AG04450 (cell line): ENCODE measurements around the gene GLTP. TPM values are rescaled to one million over a fixed set of nuclear protein-coding genes. Genes with fewer than 3 reads are reported as not detected.

Source experiments
- CTCF ChIA-PET: fragments of 300-600, 350-600 bp; formaldehyde crosslinking; extraction: SDS; loops from one replicate; lab custom pipeline; 2022; ENCODE audit warnings: antibody characterized with exemption, inconsistent platforms; lab: Charles Lee
- POLR2A ChIA-PET: fragments of 350-600 bp; formaldehyde crosslinking; extraction: SDS; loops from one replicate; lab custom pipeline; 2021; ENCODE audit warnings: antibody characterized with exemption, inconsistent platforms; lab: Yijun Ruan, JAX
- DNase-seq: peaks from one replicate; pipeline ENCODE4 v3.0.0-alpha.2; 2011; ENCODE audit warnings: low read depth, low spot score
- H3K27ac ChIP-seq: one replicate; pipeline ENCODE4 v1.5.1; 2012; ENCODE audit warnings: low read depth, low read length, control low read depth
- H3K27me3 ChIP-seq: one replicate; pipeline ENCODE4 v1.6.0; 2012; ENCODE audit warnings: low read length; ENCODE audit not compliant: control insufficient read depth, insufficient read depth
- H3K4me3 ChIP-seq: 2 replicates; pipeline ENCODE4 v1.5.1; 2011; ENCODE audit warnings: mild to moderate bottlenecking, low read depth, low read length, control low read depth
- H3K9me3 ChIP-seq: 2 replicates; pipeline ENCODE4 v1.5.1; 2012; ENCODE audit warnings: low read length; ENCODE audit not compliant: control insufficient read depth, insufficient read depth
- polyA plus RNA-seq: library from polyadenylated mRNA; depleted of rRNA; stranded (reverse); fragments of >200 nt; gene quantifications from 2 replicates; pipeline ENCODE4 v1.2.3, GENCODE V29; 2011
- TF ChIP-seq, protein P1 (sequence below): IDR thresholded peaks from 2 replicates; pipeline ENCODE4 v1.5.1; 2011; ENCODE audit warnings: low read depth, low read length, control low read depth, inconsistent platforms

Gene GLTP
- polyA plus RNA-seq, 1 experiment, result 30.3 TPM

GRCh38 chr12:109877504-109878246, 2.7 kb downstream of the GLTP start:
- H3K27ac ChIP-seq, result no peak overlapping the region
- no peak overlapping the region for H3K4me3 ChIP-seq
- peaks cover 3% of the 10 kb centered on the region; the same call in 1 of the 2 replicates for H3K9me3 ChIP-seq
- POLR2A ChIA-PET, result no interaction called here
- TF ChIP-seq, protein P1, sequence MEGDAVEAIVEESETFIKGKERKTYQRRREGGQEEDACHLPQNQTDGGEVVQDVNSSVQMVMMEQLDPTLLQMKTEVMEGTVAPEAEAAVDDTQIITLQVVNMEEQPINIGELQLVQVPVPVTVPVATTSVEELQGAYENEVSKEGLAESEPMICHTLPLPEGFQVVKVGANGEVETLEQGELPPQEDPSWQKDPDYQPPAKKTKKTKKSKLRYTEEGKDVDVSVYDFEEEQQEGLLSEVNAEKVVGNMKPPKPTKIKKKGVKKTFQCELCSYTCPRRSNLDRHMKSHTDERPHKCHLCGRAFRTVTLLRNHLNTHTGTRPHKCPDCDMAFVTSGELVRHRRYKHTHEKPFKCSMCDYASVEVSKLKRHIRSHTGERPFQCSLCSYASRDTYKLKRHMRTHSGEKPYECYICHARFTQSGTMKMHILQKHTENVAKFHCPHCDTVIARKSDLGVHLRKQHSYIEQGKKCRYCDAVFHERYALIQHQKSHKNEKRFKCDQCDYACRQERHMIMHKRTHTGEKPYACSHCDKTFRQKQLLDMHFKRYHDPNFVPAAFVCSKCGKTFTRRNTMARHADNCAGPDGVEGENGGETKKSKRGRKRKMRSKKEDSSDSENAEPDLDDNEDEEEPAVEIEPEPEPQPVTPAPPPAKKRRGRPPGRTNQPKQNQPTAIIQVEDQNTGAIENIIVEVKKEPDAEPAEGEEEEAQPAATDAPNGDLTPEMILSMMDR, result no peak
- no peaks in the 10 kb centered on the region for H3K27me3 ChIP-seq
- no peak for DNase-seq
- CTCF ChIA-PET, result interaction anchor here (0.9 to 1.3 kb wide), 2 partner anchors 24 to 72 kb away, joined by 3 to 6 read pairs; no protein-coding TSS in a partner anchor

DNA sequence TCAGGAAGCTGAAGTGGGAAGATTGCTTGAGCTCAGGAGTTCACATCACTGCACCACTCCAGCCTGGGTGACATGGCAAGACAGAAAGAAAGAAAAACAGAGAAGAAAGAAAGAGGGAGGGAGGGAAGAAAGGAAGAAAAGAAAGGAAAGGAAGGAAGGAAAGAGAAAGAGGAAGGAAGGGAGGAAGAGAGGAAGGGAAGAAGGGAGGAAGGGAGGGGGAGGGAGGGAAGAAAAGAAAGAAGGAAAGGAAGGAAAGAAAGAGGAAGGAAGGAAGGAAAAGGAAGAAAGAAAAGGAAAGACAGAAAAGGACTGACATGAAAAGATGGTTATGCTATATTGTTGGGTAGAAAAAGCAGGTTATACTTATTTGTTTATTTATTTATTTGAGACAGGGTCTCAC, 3.9 kb downstream of the GLTP start:
- H3K27me3 ChIP-seq, result no peaks in the 10 kb centered on the region
- no peak overlapping the region for H3K27ac ChIP-seq
- no peak for DNase-seq
- CTCF ChIA-PET, result interaction anchor here (0.8 to 2.1 kb wide), 2 partner anchors 23 to 31 kb away, joined by 3 to 11 read pairs; no protein-coding TSS in a partner anchor
- TF ChIP-seq, protein P1, result no peak
- H3K9me3 ChIP-seq, result peaks cover 3% of the 10 kb centered on the region; the same call in 1 of the 2 replicates
- POLR2A ChIA-PET, result no interaction called here
- no peak overlapping the region for H3K4me3 ChIP-seq

- H3K27me3 ChIP-seq, result no peaks in the 10 kb centered on the region
Measured at GRCh38 chr12:109875572-109876131, 4.7 kb downstream of the GLTP start.

GRCh38 chr12:109873653-109874052, 6.7 kb downstream of the GLTP start:
- Histone ChIP-seq H3K4me3 (no peak overlapping the region), H3K27me3 (no peaks in the 10 kb centered on the region), H3K9me3 (no peaks in the 10 kb centered on the region), H3K27ac (no peak overlapping the region)
- ChIA-PET POLR2A (no interaction called here), CTCF (interaction anchor here (0.6 to 3.6 kb wide), 5 partner anchors 8 to 1654 kb away, joined by 3 to 19 read pairs (median 4); no protein-coding TSS in a partner anchor)
- no peak for DNase-seq
- TF ChIP-seq, protein P1, result no peak

More at GRCh38 chr12:109875572-109876131, 4.7 kb downstream of the GLTP start:
- CTCF ChIA-PET, result interaction anchor here (0.8 to 2.1 kb wide), 2 partner anchors 22 to 30 kb away, joined by 3 to 11 read pairs; no protein-coding TSS in a partner anchor
- Histone ChIP-seq H3K27ac (no peak overlapping the region), H3K9me3 (peaks cover 3% of the 10 kb centered on the region; the same call in 1 of the 2 replicates), H3K4me3 (no peak overlapping the region)
- DNase-seq, result no peak
- POLR2A ChIA-PET, result no interaction called here
- TF ChIP-seq, protein P1, result no peak
